Activated CD4-positive, CD25-positive, alpha-beta regulatory T cell treated with anti-CD3 and anti-CD28 coated beads, Interleukin-2, amount 50 U/mL, for 16 hours (primary cell): ENCODE measurements around the gene OPN5.

Experiments used
- DNase-seq: peaks from one replicate; pipeline ENCODE4 v3.0.0-alpha.2; 2020; ENCODE audit warnings: low read depth, low spot score

Gene OPN5

DNA sequence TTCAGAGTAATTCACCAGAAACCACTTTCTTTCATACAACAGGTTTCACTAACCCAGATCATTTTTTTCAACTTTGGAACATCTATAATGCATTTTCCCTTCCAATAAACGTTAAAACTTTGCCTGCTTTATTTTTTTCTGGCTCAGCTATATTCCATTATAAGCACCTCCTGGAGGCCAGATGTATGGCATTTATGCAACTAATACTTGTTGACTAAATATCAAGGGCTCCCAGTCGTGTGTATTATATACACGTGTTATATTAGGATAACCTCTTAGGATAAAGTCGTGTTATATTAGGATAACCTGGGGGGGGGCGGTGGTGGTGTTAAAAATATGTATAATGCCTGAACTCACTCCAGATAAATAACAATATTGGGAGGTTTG is 6.7 kb downstream of the OPN5 start:
- no peak for DNase-seq

DNA sequence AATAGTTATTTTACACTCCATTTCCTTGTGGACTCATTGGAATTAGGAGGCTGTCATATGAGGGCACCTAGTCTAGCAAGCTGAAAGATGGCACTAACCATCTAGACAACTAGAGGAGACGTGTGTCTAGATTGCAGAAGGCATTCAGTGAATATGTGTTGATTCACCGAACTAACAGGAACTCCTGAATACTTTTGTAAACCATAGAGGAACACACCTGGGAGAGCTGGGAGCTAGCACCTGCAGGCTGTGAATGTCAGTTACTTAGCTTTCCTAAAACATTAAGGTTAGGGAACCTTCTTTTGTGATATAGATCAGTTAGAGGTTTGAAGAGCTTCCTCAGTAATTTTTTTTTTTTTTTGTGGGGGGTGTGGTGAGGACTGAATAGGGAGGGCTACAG is 7.7 kb downstream of the OPN5 start:
- no peak for DNase-seq

- DNase-seq = no peak
Observed at GRCh38 chr6:47792216-47792733, 10.4 kb downstream of the OPN5 start.

- DNase-seq = no peak
Observed at GRCh38 chr6:47794577-47795135, 12.8 kb downstream of the OPN5 start.

GRCh38 chr6:47801984-47802383 is 20.2 kb downstream of the OPN5 start:
- no peak for DNase-seq

GRCh38 chr6:47804821-47805220 is 23.0 kb downstream of the OPN5 start:
- DNase-seq = no peak

DNA sequence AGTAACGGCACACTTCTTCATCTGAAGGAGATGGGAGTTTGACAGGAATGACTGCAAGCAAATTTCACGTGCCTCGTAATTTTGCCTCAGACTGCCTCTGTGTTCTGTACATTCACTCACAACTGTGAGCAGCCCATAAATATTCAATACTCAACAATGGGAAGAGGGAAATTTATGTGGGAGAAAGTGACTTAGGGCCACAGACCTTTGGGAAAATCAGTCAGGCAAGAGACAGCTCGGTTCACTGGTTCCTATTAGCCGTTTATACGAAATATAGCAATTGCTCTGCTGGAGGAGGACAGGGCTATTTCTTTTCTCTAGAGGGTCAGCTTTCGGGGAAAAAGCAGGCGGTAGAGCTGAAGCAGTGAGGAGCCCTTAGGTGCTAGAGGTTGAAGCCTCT is 28.0 kb downstream of the OPN5 start:
- no peak for DNase-seq

DNA sequence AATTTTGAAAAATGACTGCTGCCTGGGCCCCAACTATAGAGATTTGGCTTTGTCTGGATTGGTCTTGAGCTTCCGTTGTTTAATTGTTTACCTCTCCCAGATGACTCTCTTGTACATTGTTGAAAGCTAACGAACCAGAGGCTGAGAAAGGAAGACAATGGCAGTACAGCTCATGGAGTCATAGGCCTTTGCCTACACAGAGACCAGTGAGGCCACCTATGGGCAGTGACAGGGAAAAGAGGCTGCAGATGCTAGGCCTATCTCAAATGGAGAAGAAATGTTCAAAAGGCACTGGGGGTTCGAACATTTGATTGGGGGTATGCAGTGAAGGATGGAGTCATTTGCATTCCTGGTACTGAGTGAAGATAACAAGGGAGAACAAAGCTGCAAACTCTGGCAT is 29.1 kb downstream of the OPN5 start:
- no peak for DNase-seq

GRCh38 chr6:47811443-47811842 is 29.6 kb downstream of the OPN5 start:
- no peak for DNase-seq

DNA sequence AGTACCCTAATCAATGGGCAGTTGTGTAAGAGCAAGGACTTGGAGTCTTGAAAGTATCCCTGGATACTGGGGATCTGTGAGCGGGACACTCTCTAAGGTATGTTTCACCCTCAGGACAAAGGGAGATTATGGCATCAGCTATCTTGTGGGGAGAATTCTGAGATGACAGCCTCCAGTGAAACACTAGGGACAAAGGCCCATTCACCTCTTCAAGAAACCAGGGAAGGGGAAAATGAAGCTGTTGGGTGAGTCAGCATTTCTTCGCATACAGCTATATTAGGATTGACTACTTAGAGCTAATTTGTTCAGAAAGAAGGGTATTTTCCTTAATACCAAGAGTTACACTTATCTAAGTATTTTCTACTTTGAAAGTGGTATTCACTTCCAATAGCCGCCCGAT is 35.9 kb downstream of the OPN5 start:
- DNase-seq = no peak

DNA sequence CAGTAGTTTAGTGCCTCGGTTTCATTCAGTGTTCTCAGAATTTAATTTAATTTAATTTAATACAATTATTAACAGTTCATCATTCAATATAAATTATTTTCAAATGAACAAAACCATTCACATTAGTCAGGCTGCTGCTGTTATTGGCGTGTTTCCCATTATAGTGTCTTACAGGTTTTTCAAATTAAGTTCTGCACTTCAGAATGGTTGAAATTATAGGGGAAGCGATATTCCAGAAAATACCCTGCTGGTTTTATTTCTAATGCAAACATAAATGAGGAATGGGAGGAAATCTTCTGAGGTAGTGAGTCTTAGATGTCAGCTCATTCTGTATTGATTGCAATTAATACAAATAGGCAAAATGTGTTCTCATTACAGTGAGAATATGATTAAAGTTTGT is 37.6 kb downstream of the OPN5 start:
- no peak for DNase-seq

GRCh38 chr6:47822856-47823554 is 41.2 kb downstream of the OPN5 start:
- DNase-seq = no peak

GRCh38 chr6:47832386-47833100 is 50.7 kb downstream of the OPN5 start:
- no peak for DNase-seq

- no peak for DNase-seq
Observed at GRCh38 chr6:47834196-47834595, 52.4 kb downstream of the OPN5 start.

GRCh38 chr6:47836046-47836445 is 54.2 kb downstream of the OPN5 start:
- DNase-seq = no peak

DNA sequence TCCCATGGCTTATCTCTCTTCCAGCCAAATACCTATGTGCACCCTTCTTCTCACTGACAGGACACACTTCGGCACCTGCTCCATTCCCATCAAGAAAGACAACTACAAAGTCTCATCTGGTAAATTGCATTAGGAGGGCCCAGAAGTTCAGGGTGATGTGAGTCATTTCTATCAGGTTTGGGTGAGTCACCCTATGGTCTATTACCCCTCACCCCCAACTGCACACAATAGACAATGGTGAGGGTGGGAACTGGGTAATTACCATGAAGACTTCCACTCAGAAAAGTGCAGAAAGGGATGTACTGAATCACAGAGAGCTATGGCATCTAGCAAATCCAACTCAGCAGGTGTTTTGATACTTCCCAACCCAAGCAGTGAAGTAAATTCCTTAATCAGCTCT is 54.8 kb downstream of the OPN5 start:
- no peak for DNase-seq

- no peak for DNase-seq
Observed at GRCh38 chr6:47839645-47840044, 57.8 kb downstream of the OPN5 start.

- DNase-seq = no peak
Observed at GRCh38 chr6:47844881-47845280, 63.0 kb downstream of the OPN5 start.

DNA sequence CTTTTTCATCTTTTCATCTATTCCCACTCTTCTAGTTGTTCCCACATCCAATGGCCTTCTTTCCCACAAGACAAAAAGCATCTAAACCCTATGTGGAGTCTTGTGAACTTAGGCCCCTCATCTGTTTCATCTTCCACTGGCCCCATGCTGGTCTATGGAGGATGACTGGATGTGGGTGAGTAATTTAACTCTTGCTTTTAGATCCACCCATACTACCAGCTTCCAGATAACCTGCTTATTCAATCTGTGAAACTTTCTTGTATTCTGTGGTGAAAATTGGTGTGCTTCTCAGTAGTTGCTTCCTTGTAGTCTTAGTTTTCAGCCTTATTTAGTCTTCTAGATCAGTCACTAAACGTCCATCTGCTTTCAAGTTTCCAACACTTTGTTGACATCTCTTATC is 64.9 kb downstream of the OPN5 start:
- no peak for DNase-seq

DNA sequence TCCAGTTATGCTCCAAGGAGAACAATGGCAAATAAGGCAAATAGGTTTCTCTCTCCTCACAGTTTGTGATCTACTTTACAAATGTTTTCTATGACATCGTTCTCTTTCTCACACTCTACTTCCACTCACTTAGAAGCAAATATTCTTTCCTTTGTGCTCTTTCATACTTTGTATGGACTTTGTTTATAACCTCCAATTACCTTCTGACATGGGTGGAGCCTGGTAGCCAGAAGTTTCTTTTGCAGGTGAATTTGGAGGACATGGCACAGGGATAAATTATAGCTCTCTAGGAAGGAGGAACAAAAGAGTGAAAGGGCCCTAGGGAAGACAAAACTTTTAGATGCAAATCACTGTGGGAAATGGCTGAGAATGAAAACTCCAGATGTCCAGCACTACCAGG is 69.3 kb downstream of the OPN5 start:
- DNase-seq = no peak

DNA sequence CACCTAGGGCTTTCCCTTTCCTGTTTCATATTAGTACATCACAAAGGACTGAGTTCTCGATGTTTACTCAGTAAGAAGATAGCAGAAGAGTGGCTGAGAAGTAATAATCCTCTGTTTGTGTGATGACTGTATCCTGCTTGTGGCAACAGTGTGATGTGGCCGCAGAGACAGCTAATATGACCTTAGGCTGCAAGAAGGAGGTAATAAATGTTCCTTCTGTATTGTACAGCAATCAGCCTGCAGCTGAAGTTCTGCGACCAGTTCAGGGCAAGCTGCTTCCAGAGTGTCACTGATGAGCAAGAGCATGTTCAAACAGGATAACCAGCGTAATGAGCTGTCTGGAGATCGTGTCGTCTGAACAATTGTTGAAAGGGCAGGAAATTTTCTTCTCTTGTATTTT is 70.9 kb downstream of the OPN5 start:
- no peak for DNase-seq

- DNase-seq = no peak
Observed at GRCh38 chr6:47853766-47854165, 71.9 kb downstream of the OPN5 start.

DNA sequence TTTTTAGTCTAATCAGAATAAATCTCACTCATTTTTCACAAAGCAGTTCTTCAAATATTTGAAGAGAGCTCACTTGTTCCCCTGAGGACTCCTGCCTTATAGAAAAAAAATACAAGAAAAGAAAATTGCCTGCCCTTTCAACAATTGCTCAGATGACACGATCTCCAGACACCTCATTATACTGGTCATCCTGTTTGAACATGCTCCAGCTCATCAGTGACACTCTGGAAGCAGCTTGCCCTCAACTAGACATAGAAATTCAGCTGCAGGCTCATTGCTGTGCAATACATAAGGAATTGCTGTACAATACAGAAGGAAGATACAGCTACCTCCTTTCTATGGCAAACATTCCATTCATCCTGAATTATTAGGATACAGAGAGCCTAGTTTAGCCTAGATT is 73.1 kb downstream of the OPN5 start:
- DNase-seq = no peak
